Loucy (cell line): ENCODE measurements around the gene ABCA1.

Experiments used
- H2AFZ ChIP-seq: fragments of 200-600 bp; sonication (generic); 2 replicates; pipeline ENCODE4 v1.6.0; 2016; ENCODE audit warnings: antibody characterized with exemption, mild to moderate bottlenecking, low read length, moderate library complexity
- H3F3A ChIP-seq: fragments of 200-600 bp; 2 replicates; pipeline ENCODE4 v1.6.0; 2016; ENCODE audit warnings: antibody characterized with exemption, low read depth, mild to moderate bottlenecking
- H3K27me3 ChIP-seq: fragments of 200-600 bp; sonication (generic); 2 replicates; pipeline ENCODE4 v1.6.1; 2014; ENCODE audit warnings: low read length, mild to moderate bottlenecking; ENCODE audit not compliant: insufficient read depth, poor library complexity, severe bottlenecking
- H3K36me3 ChIP-seq: fragments of 200-600 bp; sonication (generic); 2 replicates; pipeline ENCODE4 v1.6.1; 2016; ENCODE audit warnings: low read length; ENCODE audit not compliant: insufficient read depth
- H3K4me1 ChIP-seq: fragments of 200-600 bp; sonication (generic); 2 replicates; pipeline ENCODE4 v1.5.1; 2014; ENCODE audit warnings: low read length, mild to moderate bottlenecking; ENCODE audit not compliant: insufficient read depth, poor library complexity, severe bottlenecking
- H3K4me2 ChIP-seq: fragments of 200-600 bp; sonication (generic); 2 replicates; pipeline ENCODE4 v1.6.0; 2014; ENCODE audit warnings: antibody characterized with exemption, low read length, low read depth, mild to moderate bottlenecking; ENCODE audit not compliant: poor library complexity, severe bottlenecking
- H3K4me3 ChIP-seq: fragments of 200-600 bp; sonication (generic); 2 replicates; pipeline ENCODE4 v1.5.1; 2014; ENCODE audit warnings: low read length, mild to moderate bottlenecking, mixed read lengths; ENCODE audit not compliant: poor library complexity, severe bottlenecking
- H3K79me2 ChIP-seq: fragments of 200-600 bp; sonication (generic); 2 replicates; pipeline ENCODE4 v1.6.1; 2014; ENCODE audit warnings: low read length; ENCODE audit not compliant: insufficient read depth
- H3K9ac ChIP-seq: fragments of 200-600 bp; sonication (generic); 2 replicates; pipeline ENCODE4 v1.6.0; 2014; ENCODE audit warnings: mild to moderate bottlenecking, low read depth, low read length, moderate library complexity; ENCODE audit not compliant: poor library complexity, severe bottlenecking
- H3K9me2 ChIP-seq: fragments of 200-600 bp; sonication (generic); replicated peaks from 2 replicates; pipeline ENCODE4 v1.6.1; 2016; ENCODE audit warnings: low read depth, low read length, mixed read lengths
- H3K9me3 ChIP-seq: fragments of 200-600 bp; sonication (generic); 2 replicates; pipeline ENCODE4 v1.6.1; 2014; ENCODE audit warnings: mild to moderate bottlenecking, antibody characterized with exemption, low read length, low read depth; ENCODE audit not compliant: insufficient read depth
- H4K20me1 ChIP-seq: fragments of 200-600 bp; sonication (generic); 2 replicates; pipeline ENCODE4 v1.6.0; 2014; ENCODE audit warnings: antibody characterized with exemption, low read length, mild to moderate bottlenecking; ENCODE audit not compliant: insufficient read depth, poor library complexity, severe bottlenecking
- EZH2phosphoT487 ChIP-seq: fragments of 200-600 bp; IDR thresholded peaks from 2 replicates; pipeline ENCODE4 v1.6.1; 2018; ENCODE audit warnings: antibody characterized with exemption, mild to moderate bottlenecking, moderate library complexity, borderline replicate concordance
- TF ChIP-seq, protein P1 (sequence below): fragments of 200-600 bp; sonication (generic); conservative IDR thresholded peaks from 2 replicates; pipeline ENCODE4 v1.5.1; 2014; ENCODE audit warnings: mild to moderate bottlenecking, antibody characterized with exemption, low read length

Gene ABCA1

GRCh38 chr9:104860263-104860662, 67.7 kb downstream of the ABCA1 start:
- H3K9me2 ChIP-seq = no peaks in the 10 kb centered on the region
- H4K20me1 ChIP-seq = no peaks in the 10 kb centered on the region
- no peaks in the 10 kb centered on the region for H3K27me3 ChIP-seq
- H3K36me3 ChIP-seq = no peaks in the 10 kb centered on the region
- no peak overlapping the region for H3K9ac ChIP-seq
- H3K4me1 ChIP-seq = no peaks in the 10 kb centered on the region
- H3K9me3 ChIP-seq = no peaks in the 10 kb centered on the region
- H2AFZ ChIP-seq = no peak overlapping the region
- H3F3A ChIP-seq = no peaks in the 10 kb centered on the region
- no peak for TF ChIP-seq EZH2phosphoT487
- TF ChIP-seq, protein P1, sequence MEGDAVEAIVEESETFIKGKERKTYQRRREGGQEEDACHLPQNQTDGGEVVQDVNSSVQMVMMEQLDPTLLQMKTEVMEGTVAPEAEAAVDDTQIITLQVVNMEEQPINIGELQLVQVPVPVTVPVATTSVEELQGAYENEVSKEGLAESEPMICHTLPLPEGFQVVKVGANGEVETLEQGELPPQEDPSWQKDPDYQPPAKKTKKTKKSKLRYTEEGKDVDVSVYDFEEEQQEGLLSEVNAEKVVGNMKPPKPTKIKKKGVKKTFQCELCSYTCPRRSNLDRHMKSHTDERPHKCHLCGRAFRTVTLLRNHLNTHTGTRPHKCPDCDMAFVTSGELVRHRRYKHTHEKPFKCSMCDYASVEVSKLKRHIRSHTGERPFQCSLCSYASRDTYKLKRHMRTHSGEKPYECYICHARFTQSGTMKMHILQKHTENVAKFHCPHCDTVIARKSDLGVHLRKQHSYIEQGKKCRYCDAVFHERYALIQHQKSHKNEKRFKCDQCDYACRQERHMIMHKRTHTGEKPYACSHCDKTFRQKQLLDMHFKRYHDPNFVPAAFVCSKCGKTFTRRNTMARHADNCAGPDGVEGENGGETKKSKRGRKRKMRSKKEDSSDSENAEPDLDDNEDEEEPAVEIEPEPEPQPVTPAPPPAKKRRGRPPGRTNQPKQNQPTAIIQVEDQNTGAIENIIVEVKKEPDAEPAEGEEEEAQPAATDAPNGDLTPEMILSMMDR = no peak
- no peak overlapping the region for H3K4me3 ChIP-seq
- H3K4me2 ChIP-seq = no peak overlapping the region
- no peaks in the 10 kb centered on the region for H3K79me2 ChIP-seq

DNA sequence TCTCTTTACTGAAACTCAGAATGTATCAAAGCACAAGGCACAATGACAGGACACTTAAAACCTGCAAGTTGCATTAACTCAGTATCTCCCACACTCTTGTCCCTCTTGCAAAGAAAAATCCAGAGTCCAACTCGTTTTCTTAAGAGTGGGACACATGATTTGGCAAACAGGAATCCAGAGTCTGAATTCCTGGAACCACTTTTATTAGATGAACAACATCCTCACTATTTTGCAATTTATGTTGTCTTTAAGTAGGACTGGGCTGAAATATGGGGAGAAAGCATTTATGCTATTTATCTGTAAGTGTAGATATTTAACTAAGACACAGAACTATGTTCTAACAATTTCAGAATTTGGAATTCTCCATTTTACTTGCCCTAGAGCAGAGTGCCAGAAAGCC, 69.1 kb downstream of the ABCA1 start:
- H4K20me1 ChIP-seq = no peaks in the 10 kb centered on the region
- no peaks in the 10 kb centered on the region for H3K9me2 ChIP-seq
- no peak overlapping the region for H2AFZ ChIP-seq
- no peaks in the 10 kb centered on the region for H3K36me3 ChIP-seq
- H3F3A ChIP-seq = no peaks in the 10 kb centered on the region
- H3K9me3 ChIP-seq = no peaks in the 10 kb centered on the region
- TF ChIP-seq, protein P1 = no peak
- no peak for TF ChIP-seq EZH2phosphoT487
- no peak overlapping the region for H3K4me2 ChIP-seq
- no peaks in the 10 kb centered on the region for H3K79me2 ChIP-seq
- H3K4me3 ChIP-seq = no peak overlapping the region
- H3K9ac ChIP-seq = no peak overlapping the region
- no peaks in the 10 kb centered on the region for H3K27me3 ChIP-seq
- no peaks in the 10 kb centered on the region for H3K4me1 ChIP-seq

DNA sequence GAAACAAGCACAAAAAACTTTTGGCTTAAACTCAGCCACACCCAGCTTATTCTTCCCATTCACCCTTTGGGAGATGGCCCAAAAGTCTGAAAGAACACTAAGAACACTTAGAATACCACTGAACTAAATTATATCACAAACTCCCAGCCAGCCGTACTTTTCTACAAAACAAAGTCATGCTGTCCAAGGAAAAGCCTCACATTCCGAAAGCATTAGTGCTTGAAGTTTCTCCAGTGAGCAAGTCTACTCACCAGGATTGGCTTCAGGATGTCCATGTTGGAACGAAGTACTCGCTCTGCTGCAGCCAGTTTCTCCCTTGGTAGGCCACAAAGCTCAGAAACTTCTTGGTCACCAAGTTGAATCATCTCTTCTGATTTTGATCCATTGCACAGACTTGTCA, 69.7 kb downstream of the ABCA1 start:
- no peaks in the 10 kb centered on the region for H3F3A ChIP-seq

More for the DNA sequence above, 69.7 kb downstream of the ABCA1 start:
- Histone ChIP-seq H3K79me2 (no peaks in the 10 kb centered on the region), H3K9ac (no peak overlapping the region), H3K27me3 (no peaks in the 10 kb centered on the region), H2AFZ (no peak overlapping the region), H4K20me1 (no peaks in the 10 kb centered on the region), H3K9me3 (no peaks in the 10 kb centered on the region), H3K9me2 (no peaks in the 10 kb centered on the region), H3K4me1 (no peaks in the 10 kb centered on the region), H3K36me3 (no peaks in the 10 kb centered on the region), H3K4me2 (no peak overlapping the region), H3K4me3 (no peak overlapping the region)
- TF ChIP-seq EZH2phosphoT487 = no peak
- TF ChIP-seq, protein P1 = no peak
